Measurements from ENCODE around the gene P2RX6. TPM values are rescaled to one million over a fixed set of nuclear protein-coding genes. Genes with fewer than 3 reads are reported as not detected.

P2RX6 gene
- total and polyA plus RNA-seq, 9 of the 15 experiments (the other 6 are each of a cell fraction or from before 2014, with no cell fraction given): 0.01 to 3.9 (median 1.5) TPM; not detected in 1

GRCh38 chr22:21000987-21001600, 13.9 kb upstream of the P2RX6 start (continued):
- TF ChIP-seq, protein P1, sequence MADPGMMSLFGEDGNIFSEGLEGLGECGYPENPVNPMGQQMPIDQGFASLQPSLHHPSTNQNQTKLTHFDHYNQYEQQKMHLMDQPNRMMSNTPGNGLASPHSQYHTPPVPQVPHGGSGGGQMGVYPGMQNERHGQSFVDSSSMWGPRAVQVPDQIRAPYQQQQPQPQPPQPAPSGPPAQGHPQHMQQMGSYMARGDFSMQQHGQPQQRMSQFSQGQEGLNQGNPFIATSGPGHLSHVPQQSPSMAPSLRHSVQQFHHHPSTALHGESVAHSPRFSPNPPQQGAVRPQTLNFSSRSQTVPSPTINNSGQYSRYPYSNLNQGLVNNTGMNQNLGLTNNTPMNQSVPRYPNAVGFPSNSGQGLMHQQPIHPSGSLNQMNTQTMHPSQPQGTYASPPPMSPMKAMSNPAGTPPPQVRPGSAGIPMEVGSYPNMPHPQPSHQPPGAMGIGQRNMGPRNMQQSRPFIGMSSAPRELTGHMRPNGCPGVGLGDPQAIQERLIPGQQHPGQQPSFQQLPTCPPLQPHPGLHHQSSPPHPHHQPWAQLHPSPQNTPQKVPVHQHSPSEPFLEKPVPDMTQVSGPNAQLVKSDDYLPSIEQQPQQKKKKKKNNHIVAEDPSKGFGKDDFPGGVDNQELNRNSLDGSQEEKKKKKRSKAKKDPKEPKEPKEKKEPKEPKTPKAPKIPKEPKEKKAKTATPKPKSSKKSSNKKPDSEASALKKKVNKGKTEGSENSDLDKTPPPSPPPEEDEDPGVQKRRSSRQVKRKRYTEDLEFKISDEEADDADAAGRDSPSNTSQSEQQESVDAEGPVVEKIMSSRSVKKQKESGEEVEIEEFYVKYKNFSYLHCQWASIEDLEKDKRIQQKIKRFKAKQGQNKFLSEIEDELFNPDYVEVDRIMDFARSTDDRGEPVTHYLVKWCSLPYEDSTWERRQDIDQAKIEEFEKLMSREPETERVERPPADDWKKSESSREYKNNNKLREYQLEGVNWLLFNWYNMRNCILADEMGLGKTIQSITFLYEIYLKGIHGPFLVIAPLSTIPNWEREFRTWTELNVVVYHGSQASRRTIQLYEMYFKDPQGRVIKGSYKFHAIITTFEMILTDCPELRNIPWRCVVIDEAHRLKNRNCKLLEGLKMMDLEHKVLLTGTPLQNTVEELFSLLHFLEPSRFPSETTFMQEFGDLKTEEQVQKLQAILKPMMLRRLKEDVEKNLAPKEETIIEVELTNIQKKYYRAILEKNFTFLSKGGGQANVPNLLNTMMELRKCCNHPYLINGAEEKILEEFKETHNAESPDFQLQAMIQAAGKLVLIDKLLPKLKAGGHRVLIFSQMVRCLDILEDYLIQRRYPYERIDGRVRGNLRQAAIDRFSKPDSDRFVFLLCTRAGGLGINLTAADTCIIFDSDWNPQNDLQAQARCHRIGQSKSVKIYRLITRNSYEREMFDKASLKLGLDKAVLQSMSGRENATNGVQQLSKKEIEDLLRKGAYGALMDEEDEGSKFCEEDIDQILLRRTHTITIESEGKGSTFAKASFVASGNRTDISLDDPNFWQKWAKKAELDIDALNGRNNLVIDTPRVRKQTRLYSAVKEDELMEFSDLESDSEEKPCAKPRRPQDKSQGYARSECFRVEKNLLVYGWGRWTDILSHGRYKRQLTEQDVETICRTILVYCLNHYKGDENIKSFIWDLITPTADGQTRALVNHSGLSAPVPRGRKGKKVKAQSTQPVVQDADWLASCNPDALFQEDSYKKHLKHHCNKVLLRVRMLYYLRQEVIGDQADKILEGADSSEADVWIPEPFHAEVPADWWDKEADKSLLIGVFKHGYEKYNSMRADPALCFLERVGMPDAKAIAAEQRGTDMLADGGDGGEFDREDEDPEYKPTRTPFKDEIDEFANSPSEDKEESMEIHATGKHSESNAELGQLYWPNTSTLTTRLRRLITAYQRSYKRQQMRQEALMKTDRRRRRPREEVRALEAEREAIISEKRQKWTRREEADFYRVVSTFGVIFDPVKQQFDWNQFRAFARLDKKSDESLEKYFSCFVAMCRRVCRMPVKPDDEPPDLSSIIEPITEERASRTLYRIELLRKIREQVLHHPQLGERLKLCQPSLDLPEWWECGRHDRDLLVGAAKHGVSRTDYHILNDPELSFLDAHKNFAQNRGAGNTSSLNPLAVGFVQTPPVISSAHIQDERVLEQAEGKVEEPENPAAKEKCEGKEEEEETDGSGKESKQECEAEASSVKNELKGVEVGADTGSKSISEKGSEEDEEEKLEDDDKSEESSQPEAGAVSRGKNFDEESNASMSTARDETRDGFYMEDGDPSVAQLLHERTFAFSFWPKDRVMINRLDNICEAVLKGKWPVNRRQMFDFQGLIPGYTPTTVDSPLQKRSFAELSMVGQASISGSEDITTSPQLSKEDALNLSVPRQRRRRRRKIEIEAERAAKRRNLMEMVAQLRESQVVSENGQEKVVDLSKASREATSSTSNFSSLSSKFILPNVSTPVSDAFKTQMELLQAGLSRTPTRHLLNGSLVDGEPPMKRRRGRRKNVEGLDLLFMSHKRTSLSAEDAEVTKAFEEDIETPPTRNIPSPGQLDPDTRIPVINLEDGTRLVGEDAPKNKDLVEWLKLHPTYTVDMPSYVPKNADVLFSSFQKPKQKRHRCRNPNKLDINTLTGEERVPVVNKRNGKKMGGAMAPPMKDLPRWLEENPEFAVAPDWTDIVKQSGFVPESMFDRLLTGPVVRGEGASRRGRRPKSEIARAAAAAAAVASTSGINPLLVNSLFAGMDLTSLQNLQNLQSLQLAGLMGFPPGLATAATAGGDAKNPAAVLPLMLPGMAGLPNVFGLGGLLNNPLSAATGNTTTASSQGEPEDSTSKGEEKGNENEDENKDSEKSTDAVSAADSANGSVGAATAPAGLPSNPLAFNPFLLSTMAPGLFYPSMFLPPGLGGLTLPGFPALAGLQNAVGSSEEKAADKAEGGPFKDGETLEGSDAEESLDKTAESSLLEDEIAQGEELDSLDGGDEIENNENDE (IDR thresholded peaks at IDR 0.05; ENCODE audit: low read depth, low read length): peak; percentile 12
- TF ChIP-seq, protein P2, sequence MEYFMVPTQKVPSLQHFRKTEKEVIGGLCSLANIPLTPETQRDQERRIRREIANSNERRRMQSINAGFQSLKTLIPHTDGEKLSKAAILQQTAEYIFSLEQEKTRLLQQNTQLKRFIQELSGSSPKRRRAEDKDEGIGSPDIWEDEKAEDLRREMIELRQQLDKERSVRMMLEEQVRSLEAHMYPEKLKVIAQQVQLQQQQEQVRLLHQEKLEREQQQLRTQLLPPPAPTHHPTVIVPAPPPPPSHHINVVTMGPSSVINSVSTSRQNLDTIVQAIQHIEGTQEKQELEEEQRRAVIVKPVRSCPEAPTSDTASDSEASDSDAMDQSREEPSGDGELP (CRISPR knock-in tag; IDR thresholded peaks at IDR 0.05; ENCODE audit: borderline replicate concordance): no peak
- peak; percentile 42; the same call in 1 of the 2 replicates for TF ChIP-seq ZFP1 (CRISPR knock-in tag; IDR thresholded peaks at IDR 0.05)
- peak; percentile 61; the same call in 1 of the 2 replicates for TF ChIP-seq THAP12 (CRISPR knock-in tag; IDR thresholded peaks at IDR 0.05)
- TF ChIP-seq, protein P3, sequence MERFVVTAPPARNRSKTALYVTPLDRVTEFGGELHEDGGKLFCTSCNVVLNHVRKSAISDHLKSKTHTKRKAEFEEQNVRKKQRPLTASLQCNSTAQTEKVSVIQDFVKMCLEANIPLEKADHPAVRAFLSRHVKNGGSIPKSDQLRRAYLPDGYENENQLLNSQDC (CRISPR knock-in tag; IDR thresholded peaks at IDR 0.05): peak; percentile 84; the same call in 1 of the 2 replicates
- TF ChIP-seq GABPB2 (CRISPR knock-in tag; conservative IDR thresholded peaks at IDR 0.05): peak; percentile 79; the same call in 1 of the 2 replicates
- TF ChIP-seq FUS (optimal IDR thresholded peaks at IDR 0.05; ENCODE audit: low read depth, low read length): no peak
- peak; percentile 5 to 34; a peak in 3 of 4 replicates for TF ChIP-seq RAD21 (CRISPR knock-in tag; conservative IDR thresholded peaks at IDR 0.05 in 1 of 2, IDR thresholded peaks at IDR 0.05 in 1 of 2)
- TF ChIP-seq ZNF165 (CRISPR knock-in tag; IDR thresholded peaks at IDR 0.05; ENCODE audit: borderline replicate concordance): peak; percentile 5; the same call in 1 of the 2 replicates
- TF ChIP-seq IFI16 (CRISPR knock-in tag; IDR thresholded peaks at IDR 0.05): 0 out of 2 replicates have a peak, but pooled peaks have one; percentile 59

All from K562 (cell line).